ENCODE data around the gene ACTR1A.

DNA sequence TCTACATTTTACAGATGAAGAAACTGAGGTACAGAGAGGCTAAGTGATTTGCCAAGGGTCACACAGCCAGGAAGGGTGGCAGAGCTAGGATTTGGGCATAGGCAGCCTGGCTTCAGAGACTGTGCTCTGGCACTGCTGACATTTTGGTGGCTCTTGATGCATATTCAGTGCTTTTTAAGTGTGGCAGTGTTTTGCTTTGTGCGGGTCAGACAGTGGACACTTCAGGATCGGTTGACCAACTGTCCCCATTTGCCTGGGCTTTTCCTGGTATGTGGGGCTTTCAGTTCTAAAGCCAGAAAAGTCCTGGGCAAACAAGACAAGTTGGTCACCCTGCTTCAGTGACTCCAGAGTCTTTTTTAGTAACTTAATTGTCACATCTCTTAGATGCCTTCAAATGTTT is 36.3 kb upstream of the ACTR1A start:
- TF ChIP-seq, protein P1, sequence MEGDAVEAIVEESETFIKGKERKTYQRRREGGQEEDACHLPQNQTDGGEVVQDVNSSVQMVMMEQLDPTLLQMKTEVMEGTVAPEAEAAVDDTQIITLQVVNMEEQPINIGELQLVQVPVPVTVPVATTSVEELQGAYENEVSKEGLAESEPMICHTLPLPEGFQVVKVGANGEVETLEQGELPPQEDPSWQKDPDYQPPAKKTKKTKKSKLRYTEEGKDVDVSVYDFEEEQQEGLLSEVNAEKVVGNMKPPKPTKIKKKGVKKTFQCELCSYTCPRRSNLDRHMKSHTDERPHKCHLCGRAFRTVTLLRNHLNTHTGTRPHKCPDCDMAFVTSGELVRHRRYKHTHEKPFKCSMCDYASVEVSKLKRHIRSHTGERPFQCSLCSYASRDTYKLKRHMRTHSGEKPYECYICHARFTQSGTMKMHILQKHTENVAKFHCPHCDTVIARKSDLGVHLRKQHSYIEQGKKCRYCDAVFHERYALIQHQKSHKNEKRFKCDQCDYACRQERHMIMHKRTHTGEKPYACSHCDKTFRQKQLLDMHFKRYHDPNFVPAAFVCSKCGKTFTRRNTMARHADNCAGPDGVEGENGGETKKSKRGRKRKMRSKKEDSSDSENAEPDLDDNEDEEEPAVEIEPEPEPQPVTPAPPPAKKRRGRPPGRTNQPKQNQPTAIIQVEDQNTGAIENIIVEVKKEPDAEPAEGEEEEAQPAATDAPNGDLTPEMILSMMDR (optimal IDR thresholded peaks at IDR 0.05 in 1 of 3, IDR thresholded peaks at IDR 0.05 in 1 of 3, conservative IDR thresholded peaks at IDR 0.05 in 1 of 3; ENCODE audit: extremely low read depth in 1 of 3, insufficient read depth in 2 of 3, low read length in 3 of 3), result no peak
- no peak for TF ChIP-seq EZH2 (IDR thresholded peaks at IDR 0.05; ENCODE audit: low read length)

Data from keratinocyte (primary cell).